ENCODE data around the gene TMEM150A.

GRCh38 chr2:85652056-85652455, 49.6 kb upstream of the TMEM150A start:
- no peak for TF ChIP-seq CTCF (IDR thresholded peaks at IDR 0.05)
- TF ChIP-seq POLR2A (IDR thresholded peaks at IDR 0.05): no peak

All from body of pancreas (tissue), 4 donors.